DND-41 (cell line): ENCODE measurements around the gene FAM180A.

Experiments used
- CTCF ChIP-seq: IDR thresholded peaks from 2 replicates; pipeline ENCODE4 v1.5.1; 2012; ENCODE audit warnings: borderline replicate concordance, low read length, moderate library complexity, mild to moderate bottlenecking; ENCODE audit not compliant: poor library complexity, severe bottlenecking; ENCODE audit errors: extremely low read depth
- EZH2 ChIP-seq: IDR thresholded peaks from 3 replicates; pipeline ENCODE4 v1.6.1; 2012; ENCODE audit warnings: borderline replicate concordance, low read depth, mild to moderate bottlenecking, moderate library complexity, low read length, inconsistent platforms; ENCODE audit not compliant: severe bottlenecking

- TF ChIP-seq CTCF (no peak), EZH2 (no peak)
These were observed 7.7 kb downstream of the FAM180A start for GRCh38 chr7:135740889-135741288.
